HCT116 (cell line): Measurements from ENCODE around the gene LAMP5. TPM values are rescaled to one million over a fixed set of nuclear protein-coding genes. Genes with fewer than 3 reads are reported as not detected.

ENCODE experiments used
- ATAC-seq: fragments of 200-7000 bp; cut with Tn5 transposase; 2 replicates; pipeline ENCODE4 v1.9.1; 2020; ENCODE audit warnings: mild to moderate bottlenecking, moderate library complexity
- BruUV-seq: library from RNA; stranded (reverse); fragments of 400-500 nt; replicated peaks from 2 replicates; lab custom pipeline; 2021; lab: Mats Ljungman, UMichigan
- CTCF ChIA-PET: fragments of 300-600 bp; sonication (Branson Sonifier 250); formaldehyde crosslinking; loops from one replicate; lab custom pipeline; 2021; ENCODE audit warnings: antibody characterized with exemption; lab: Charles Lee
- POLR2A ChIA-PET: fragments of 300-600, 350-600 bp; sonication (Branson Sonifier 250); formaldehyde crosslinking; loops from one replicate; lab custom pipeline; 2021; ENCODE audit warnings: antibody characterized with exemption; lab: Charles Lee
- RAD21 ChIA-PET, 2 experiments: fragments of 300-600 bp; sonication (Branson Sonifier 250); formaldehyde crosslinking; loops; one replicate each; lab custom pipeline; 2023; ENCODE audit warnings: low total read pairs in 2 of 2; ENCODE audit not compliant: uncharacterized antibody in 2 of 2, unreplicated experiment in 2 of 2, low non-redundant PET in 1 of 2; lab: Charles Lee
- DNase-seq: peaks from one replicate; pipeline ENCODE4 v3.0.0-alpha.2; 2010; ENCODE audit warnings: low read depth, low spot score
- H2AFZ ChIP-seq: fragments of 200-600 bp; shearing (Covaris generic), sonication (generic); 2 replicates; pipeline ENCODE4 v1.6.1; 2017; ENCODE audit warnings: low read depth, mixed run types, mixed read lengths, antibody characterized with exemption, low read length; ENCODE audit not compliant: poor library complexity, severe bottlenecking
- H3K27ac ChIP-seq: 2 replicates; pipeline ENCODE4 v1.5.1; 2012; ENCODE audit warnings: low read depth, low read length
- H3K27me3 ChIP-seq: fragments of 200-600 bp; sonication (generic); 2 replicates; pipeline ENCODE4 v1.6.1; 2016; ENCODE audit warnings: mixed run types, low read length, mixed read lengths; ENCODE audit not compliant: insufficient read depth
- H3K36me3 ChIP-seq, 2 experiments: fragments of 200-500 bp in 1 of 2; fragments of 200-600 bp in 1 of 2; sonication (Bioruptor generic) in 1 of 2; sonication (generic) in 1 of 2; 2 replicates each; pipeline versions ENCODE4 v1.5.1 to v1.6.1; 2014 to 2016; ENCODE audit warnings: low read length in 2 of 2, inconsistent platforms in 1 of 2, mixed read lengths in 1 of 2, mixed run types in 1 of 2; ENCODE audit not compliant: insufficient read depth in 2 of 2, control insufficient read depth in 1 of 2
- H3K4me1 ChIP-seq, 2 experiments: fragments of 200-600 bp in 1 of 2; sonication (generic) in 1 of 2; 2 replicates each; pipeline versions ENCODE4 v1.5.1 to v1.6.1; 2012 to 2017; ENCODE audit warnings: low read length in 2 of 2, inconsistent platforms in 1 of 2, mild to moderate bottlenecking in 1 of 2, mixed read lengths in 1 of 2, mixed run types in 1 of 2, moderate library complexity in 1 of 2; ENCODE audit not compliant: insufficient read depth in 2 of 2, control insufficient read depth in 1 of 2
- H3K4me2 ChIP-seq: fragments of 200-600 bp; sonication (generic); 2 replicates; pipeline ENCODE4 v1.6.1; 2017; ENCODE audit warnings: mixed run types, low read length, mixed read lengths
- H3K4me3 ChIP-seq, 2 experiments: fragments of 200-600 bp in 1 of 2; sonication (generic) in 1 of 2; replicated peaks in 1 of 2; 2 replicates each; pipeline ENCODE4 v1.5.1; 2011 to 2016; ENCODE audit warnings: low read length in 2 of 2, control low read depth in 1 of 2, low read depth in 1 of 2, mild to moderate bottlenecking in 1 of 2, mixed read lengths in 1 of 2, mixed run types in 1 of 2
- H3K79me2 ChIP-seq: fragments of 200-600 bp; sonication (generic); 2 replicates; pipeline ENCODE4 v1.6.1; 2017; ENCODE audit warnings: mild to moderate bottlenecking, mixed run types, low read length, moderate library complexity, mixed read lengths; ENCODE audit not compliant: insufficient read depth
- H3K9ac ChIP-seq: fragments of 200-600 bp; sonication (generic); 2 replicates; pipeline ENCODE4 v1.6.1; 2016; ENCODE audit warnings: low read length, mixed read lengths
- H3K9me2 ChIP-seq: fragments of 200-600 bp; sonication (generic), shearing (Covaris generic); 2 replicates; pipeline ENCODE4 v1.6.1; 2017; ENCODE audit warnings: mixed run types, mild to moderate bottlenecking, moderate library complexity; ENCODE audit not compliant: insufficient read depth
- H3K9me3 ChIP-seq, 2 experiments: fragments of 200-500 bp in 1 of 2; fragments of 200-600 bp in 1 of 2; sonication (Bioruptor generic) in 1 of 2; sonication (generic) in 1 of 2; 2 replicates each; pipeline ENCODE4 v1.6.1; 2014 to 2017; ENCODE audit warnings: low read length in 2 of 2, mixed read lengths in 2 of 2, inconsistent platforms in 1 of 2, low read depth in 1 of 2, mild to moderate bottlenecking in 1 of 2, mixed run types in 1 of 2, moderate library complexity in 1 of 2; ENCODE audit not compliant: control insufficient read depth in 1 of 2, insufficient read depth in 1 of 2
- H4K20me1 ChIP-seq: fragments of 200-600 bp; sonication (generic), shearing (Covaris generic); 2 replicates; pipeline ENCODE4 v1.6.1; 2017; ENCODE audit warnings: mixed run types, mild to moderate bottlenecking, moderate library complexity; ENCODE audit not compliant: insufficient read depth
- CBX3 ChIP-seq: IDR thresholded peaks from 2 replicates; pipeline ENCODE4 v1.6.1; 2012; ENCODE audit warnings: low read depth
- CEBPB ChIP-seq: IDR thresholded peaks from 2 replicates; pipeline ENCODE4 v1.6.1; 2012; ENCODE audit warnings: low read depth
- EGR1 ChIP-seq: IDR thresholded peaks from 2 replicates; pipeline ENCODE4 v1.6.1; 2012; ENCODE audit warnings: low read depth
- ELF1 ChIP-seq: IDR thresholded peaks from 2 replicates; pipeline ENCODE4 v1.6.1; 2012; ENCODE audit warnings: low read depth, borderline replicate concordance
- EZH2 ChIP-seq: fragments of 200-600 bp; sonication (generic); IDR thresholded peaks from 2 replicates; pipeline ENCODE4 v1.6.1; 2017; ENCODE audit warnings: antibody characterized with exemption, mixed run types
- FOSL1 ChIP-seq: IDR thresholded peaks from 2 replicates; pipeline ENCODE4 v1.6.1; 2012; ENCODE audit warnings: low read depth
- JUND ChIP-seq: IDR thresholded peaks from 2 replicates; pipeline ENCODE4 v1.6.1; 2012
- POLR2A ChIP-seq: IDR thresholded peaks from 2 replicates; pipeline ENCODE4 v1.7.0; 2011; ENCODE audit warnings: borderline replicate concordance; ENCODE audit not compliant: insufficient read depth, insufficient read length; ENCODE audit errors: extremely low read depth
- SP1 ChIP-seq: IDR thresholded peaks from 2 replicates; pipeline ENCODE4 v1.6.1; 2012; ENCODE audit warnings: low read depth
- intact Hi-C: fragments of 100-400 bp; cut with micrococcal nuclease; formaldehyde crosslinking; loops from 2 replicates; pipeline ENCODE4 v1.10.0; 2022
- total RNA-seq: library from RNA; stranded (reverse); gene quantifications from one replicate; pipeline ENCODE4 v1.2.1, GENCODE V29; 2021; ENCODE audit not compliant: unreplicated experiment
- TF ChIP-seq, protein P1 (sequence below): IDR thresholded peaks from 2 replicates; pipeline ENCODE4 v1.6.1; 2012
- TF ChIP-seq, protein P2 (sequence below): IDR thresholded peaks from 2 replicates; pipeline ENCODE4 v1.6.1; 2012
- TF ChIP-seq, protein P3 (sequence below): IDR thresholded peaks from 2 replicates; pipeline ENCODE4 v1.6.1; 2012; ENCODE audit warnings: low read depth

The LAMP5 gene
- total RNA-seq, 1 experiment from 2014 or later, result not detected

DNA sequence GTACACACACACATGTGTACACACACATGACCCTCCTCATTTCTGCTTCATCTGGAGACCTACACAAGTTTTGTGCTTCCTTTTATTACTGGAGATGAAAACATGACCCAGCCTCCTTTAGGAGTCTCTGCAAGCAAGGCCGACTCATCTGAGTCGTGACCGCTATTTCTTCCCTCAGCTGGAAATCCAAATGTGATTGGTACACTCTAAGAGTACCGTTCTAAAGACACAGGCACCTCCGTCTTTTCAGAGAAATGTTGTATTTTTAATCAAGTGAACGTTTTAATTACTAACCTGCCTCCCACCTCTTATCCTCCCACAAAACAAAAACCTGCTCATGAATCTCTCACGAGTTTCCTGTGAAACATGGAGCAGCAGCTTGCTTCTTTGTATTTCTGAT, 63.0 kb downstream of the LAMP5 start:
- H3K9ac ChIP-seq, result no peak overlapping the region
- no peaks in the 10 kb centered on the region for H4K20me1 ChIP-seq
- H3K4me1 ChIP-seq, result no peaks in the 10 kb centered on the region
- RAD21 ChIA-PET, result no interaction called here
- H3K36me3 ChIP-seq, result no peaks in the 10 kb centered on the region
- CTCF ChIA-PET, result no interaction called here
- H3K4me2 ChIP-seq, result no peak overlapping the region
- peaks cover 13% of the 10 kb centered on the region; the same call in 1 of the 2 replicates for H3K27me3 ChIP-seq
- H3K9me2 ChIP-seq, result no peaks in the 10 kb centered on the region
- H3K4me3 ChIP-seq, result no peak overlapping the region
- no TSS peak for BruUV-seq
- no peaks in the 10 kb centered on the region for H3K79me2 ChIP-seq
- ATAC-seq (no peak), DNase-seq (no peak)
- H3K9me3 ChIP-seq, result no peaks in the 10 kb centered on the region
- intact Hi-C loops, result no loop called here
- TF ChIP-seq POLR2A, result no peak
- no peak for TF ChIP-seq CBX3
- TF ChIP-seq SP1, result no peak
- TF ChIP-seq, protein P1, sequence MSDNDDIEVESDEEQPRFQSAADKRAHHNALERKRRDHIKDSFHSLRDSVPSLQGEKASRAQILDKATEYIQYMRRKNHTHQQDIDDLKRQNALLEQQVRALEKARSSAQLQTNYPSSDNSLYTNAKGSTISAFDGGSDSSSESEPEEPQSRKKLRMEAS, result no peak
- no peak for TF ChIP-seq CEBPB
- TF ChIP-seq, all 23 proteins: peak for 0
- POLR2A ChIA-PET, result no interaction called here
- Histone ChIP-seq H3K27ac (no peak overlapping the region), H2AFZ (no peak overlapping the region)

DNA sequence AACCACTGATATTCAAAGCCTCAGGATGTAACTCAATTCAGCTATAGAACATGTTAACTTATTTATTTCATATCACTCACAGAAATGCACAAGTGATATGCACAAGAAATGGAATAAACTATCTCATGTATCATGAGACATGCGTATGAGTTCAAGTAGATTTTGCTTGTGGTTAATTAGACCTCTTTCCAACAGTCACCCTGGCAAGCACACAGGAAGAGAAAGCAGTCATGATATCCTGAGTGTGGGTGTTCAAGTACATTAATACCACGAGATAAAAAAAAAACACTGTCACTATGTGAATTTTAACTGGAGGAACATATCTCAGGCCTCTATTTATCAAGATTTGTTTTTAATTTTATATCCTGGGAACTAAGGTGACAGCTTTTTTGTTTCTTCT, 64.2 kb downstream of the LAMP5 start:
- Histone ChIP-seq H3K36me3 (no peaks in the 10 kb centered on the region), H3K79me2 (no peaks in the 10 kb centered on the region), H3K9me3 (no peaks in the 10 kb centered on the region), H3K4me1 (no peaks in the 10 kb centered on the region), H3K9ac (no peak overlapping the region), H3K4me3 (no peak overlapping the region), H2AFZ (no peak overlapping the region), H3K4me2 (no peak overlapping the region), H3K27me3 (peaks cover 5% of the 10 kb centered on the region; the same call in 1 of the 2 replicates), H3K27ac (no peak overlapping the region), H3K9me2 (no peaks in the 10 kb centered on the region), H4K20me1 (no peaks in the 10 kb centered on the region)
- ChIA-PET CTCF (no interaction called here), RAD21 (no interaction called here), POLR2A (no interaction called here)
- TF ChIP-seq, protein P2, sequence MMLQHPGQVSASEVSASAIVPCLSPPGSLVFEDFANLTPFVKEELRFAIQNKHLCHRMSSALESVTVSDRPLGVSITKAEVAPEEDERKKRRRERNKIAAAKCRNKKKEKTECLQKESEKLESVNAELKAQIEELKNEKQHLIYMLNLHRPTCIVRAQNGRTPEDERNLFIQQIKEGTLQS, result no peak
- TF ChIP-seq EZH2 (no peak), FOSL1 (no peak), SP1 (no peak), JUND (no peak), ELF1 (no peak), EGR1 (no peak)
- TF ChIP-seq, protein P3, sequence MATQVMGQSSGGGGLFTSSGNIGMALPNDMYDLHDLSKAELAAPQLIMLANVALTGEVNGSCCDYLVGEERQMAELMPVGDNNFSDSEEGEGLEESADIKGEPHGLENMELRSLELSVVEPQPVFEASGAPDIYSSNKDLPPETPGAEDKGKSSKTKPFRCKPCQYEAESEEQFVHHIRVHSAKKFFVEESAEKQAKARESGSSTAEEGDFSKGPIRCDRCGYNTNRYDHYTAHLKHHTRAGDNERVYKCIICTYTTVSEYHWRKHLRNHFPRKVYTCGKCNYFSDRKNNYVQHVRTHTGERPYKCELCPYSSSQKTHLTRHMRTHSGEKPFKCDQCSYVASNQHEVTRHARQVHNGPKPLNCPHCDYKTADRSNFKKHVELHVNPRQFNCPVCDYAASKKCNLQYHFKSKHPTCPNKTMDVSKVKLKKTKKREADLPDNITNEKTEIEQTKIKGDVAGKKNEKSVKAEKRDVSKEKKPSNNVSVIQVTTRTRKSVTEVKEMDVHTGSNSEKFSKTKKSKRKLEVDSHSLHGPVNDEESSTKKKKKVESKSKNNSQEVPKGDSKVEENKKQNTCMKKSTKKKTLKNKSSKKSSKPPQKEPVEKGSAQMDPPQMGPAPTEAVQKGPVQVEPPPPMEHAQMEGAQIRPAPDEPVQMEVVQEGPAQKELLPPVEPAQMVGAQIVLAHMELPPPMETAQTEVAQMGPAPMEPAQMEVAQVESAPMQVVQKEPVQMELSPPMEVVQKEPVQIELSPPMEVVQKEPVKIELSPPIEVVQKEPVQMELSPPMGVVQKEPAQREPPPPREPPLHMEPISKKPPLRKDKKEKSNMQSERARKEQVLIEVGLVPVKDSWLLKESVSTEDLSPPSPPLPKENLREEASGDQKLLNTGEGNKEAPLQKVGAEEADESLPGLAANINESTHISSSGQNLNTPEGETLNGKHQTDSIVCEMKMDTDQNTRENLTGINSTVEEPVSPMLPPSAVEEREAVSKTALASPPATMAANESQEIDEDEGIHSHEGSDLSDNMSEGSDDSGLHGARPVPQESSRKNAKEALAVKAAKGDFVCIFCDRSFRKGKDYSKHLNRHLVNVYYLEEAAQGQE, result no peak
- intact Hi-C loops, result no loop called here
- ATAC-seq, result no peak
- no peak for DNase-seq
- BruUV-seq, result no TSS peak
